GM23338 (cell line): ENCODE results near the gene CCDC40. TPM values are rescaled to one million over a fixed set of nuclear protein-coding genes. Genes with fewer than 3 reads are reported as not detected.

Source experiments
- ATAC-seq: fragments of 200-7000 bp; cut with Tn5 transposase; 3 replicates; pipeline ENCODE4 v1.9.1; 2020
- DNase-seq: peaks from one replicate; pipeline ENCODE4 v3.0.0-alpha.2; 2015; ENCODE audit warnings: low spot score
- H2AFZ ChIP-seq: fragments of 200-600 bp; sonication (generic); 2 replicates; pipeline ENCODE4 v1.8.0; 2016; ENCODE audit warnings: antibody characterized with exemption, mild to moderate bottlenecking, moderate library complexity
- H3F3A ChIP-seq: fragments of 200-600 bp; sonication (generic); replicated peaks from 2 replicates; pipeline ENCODE4 v1.8.0; 2017; ENCODE audit warnings: antibody characterized with exemption, mixed run types, low read depth
- H3K27ac ChIP-seq: fragments of 200-600 bp; sonication (generic); 2 replicates; pipeline ENCODE4 v1.6.1; 2016; ENCODE audit warnings: low read depth
- H3K27me3 ChIP-seq: fragments of 200-600 bp; sonication (generic); 2 replicates; pipeline ENCODE4 v1.8.0; 2016; ENCODE audit warnings: mild to moderate bottlenecking, mixed run types, moderate library complexity; ENCODE audit not compliant: insufficient read depth
- H3K36me3 ChIP-seq: fragments of 200-600 bp; sonication (generic); 2 replicates; pipeline ENCODE4 v1.8.0; 2016; ENCODE audit warnings: mild to moderate bottlenecking; ENCODE audit not compliant: insufficient read depth
- H3K4me1 ChIP-seq: fragments of 200-600 bp; sonication (generic); 2 replicates; pipeline ENCODE4 v1.8.0; 2016; ENCODE audit warnings: mild to moderate bottlenecking, moderate library complexity; ENCODE audit not compliant: insufficient read depth
- H3K4me2 ChIP-seq: fragments of 200-600 bp; sonication (generic); 2 replicates; pipeline ENCODE4 v1.7.1; 2017; ENCODE audit warnings: mixed run types
- H3K4me3 ChIP-seq: fragments of 200-600 bp; sonication (generic); 2 replicates; pipeline ENCODE4 v1.6.1; 2016; ENCODE audit warnings: mixed run types
- H3K79me2 ChIP-seq: fragments of 200-600 bp; sonication (generic); replicated peaks from 2 replicates; pipeline ENCODE4 v1.8.0; 2017; ENCODE audit warnings: mild to moderate bottlenecking; ENCODE audit not compliant: insufficient read depth
- H3K9me2 ChIP-seq: fragments of 200-600 bp; sonication (generic); 2 replicates; pipeline ENCODE4 v1.8.0; 2017; ENCODE audit not compliant: insufficient read depth
- H4K20me1 ChIP-seq: fragments of 200-600 bp; sonication (generic); replicated peaks from 2 replicates; pipeline ENCODE4 v1.8.0; 2017; ENCODE audit warnings: mild to moderate bottlenecking; ENCODE audit not compliant: insufficient read depth
- H3K27ac Mint-ChIP-seq: 2 replicates; pipeline ENCODE4 v1.8.0; 2020; ENCODE audit warnings: inconsistent platforms, mild to moderate bottlenecking, moderate library complexity, mixed read lengths
- H3K27me3 Mint-ChIP-seq: 3 replicates; pipeline ENCODE4 v1.8.0; 2022; ENCODE audit warnings: low read depth, mild to moderate bottlenecking, moderate library complexity, mixed read lengths, inconsistent platforms; ENCODE audit not compliant: insufficient read depth, poor library complexity
- H3K36me3 Mint-ChIP-seq: 3 replicates; pipeline ENCODE4 v1.8.0; 2021; ENCODE audit warnings: low read depth, mild to moderate bottlenecking, inconsistent platforms, moderate library complexity, mixed read lengths
- H3K4me1 Mint-ChIP-seq: 3 replicates; pipeline ENCODE4 v1.8.0; 2020; ENCODE audit warnings: mild to moderate bottlenecking, inconsistent platforms, mixed read lengths
- H3K4me3 Mint-ChIP-seq: 3 replicates; pipeline ENCODE4 v1.8.0; 2021; ENCODE audit warnings: moderate library complexity, mild to moderate bottlenecking, inconsistent platforms, mixed read lengths
- H3K9me3 Mint-ChIP-seq: 3 replicates; pipeline ENCODE4 v1.8.0; 2020; ENCODE audit warnings: moderate library complexity, mild to moderate bottlenecking, inconsistent platforms, mixed read lengths
- CREB1 ChIP-seq: fragments of 250-450 bp; sonication (Bioruptor Pico); IDR thresholded peaks from 2 replicates; pipeline ENCODE4 v1.5.0; 2020; ENCODE audit warnings: low read depth, mild to moderate bottlenecking, moderate library complexity
- CTCF ChIP-seq, 2 experiments: fragments of 200-600 bp in 1 of 2; sonication (generic) in 1 of 2; conservative IDR thresholded peaks; 2 replicates each; pipeline versions ENCODE4 v1.5.1 to v1.6.1; 2016 to 2017; ENCODE audit warnings: antibody characterized with exemption in 2 of 2, low read depth in 2 of 2, mild to moderate bottlenecking in 2 of 2, moderate library complexity in 1 of 2
- ETS1 ChIP-seq: IDR thresholded peaks from 2 replicates; pipeline ENCODE4 v1.6.1; 2016; ENCODE audit warnings: antibody characterized with exemption
- EZH2 ChIP-seq: fragments of 200-600 bp; sonication (generic); IDR thresholded peaks from one replicate; pipeline ENCODE4 v1.8.0; 2017; ENCODE audit warnings: antibody characterized with exemption, mild to moderate bottlenecking, low read depth; ENCODE audit not compliant: unreplicated experiment
- EZH2phosphoT487 ChIP-seq: fragments of 200-600 bp; sonication (generic); IDR thresholded peaks from one replicate; pipeline ENCODE4 v1.8.1; 2018; ENCODE audit warnings: antibody characterized with exemption; ENCODE audit not compliant: unreplicated experiment
- JUNB ChIP-seq: IDR thresholded peaks from one replicate; pipeline ENCODE4 v1.6.1; 2016; ENCODE audit warnings: antibody characterized with exemption; ENCODE audit not compliant: unreplicated experiment
- NANOG ChIP-seq: IDR thresholded peaks from 2 replicates; pipeline ENCODE4 v1.6.1; 2016; ENCODE audit warnings: antibody characterized with exemption, borderline replicate concordance
- REST ChIP-seq: IDR thresholded peaks from one replicate; pipeline ENCODE4 v1.6.1; 2018; ENCODE audit warnings: antibody characterized with exemption; ENCODE audit not compliant: unreplicated experiment
- ZNF114 ChIP-seq: fragments of 250-450 bp; sonication (Bioruptor Pico); IDR thresholded peaks from 2 replicates; pipeline ENCODE4 v1.5.0; 2020; ENCODE audit warnings: mild to moderate bottlenecking, moderate library complexity
- ZNF331 ChIP-seq: fragments of 250-450 bp; sonication (Bioruptor Pico); IDR thresholded peaks from 2 replicates; pipeline ENCODE4 v1.5.0; 2020; ENCODE audit warnings: low read depth, mild to moderate bottlenecking, moderate library complexity
- polyA plus RNA-seq: library from polyadenylated mRNA; unstranded; fragments of >200 nt; fragmentation: Nextera tagmentation; extraction: Ambion mirVana; gene quantifications from 2 replicates; pipeline ENCODE4 v1.2.1, GENCODE V29; 2016
- total RNA-seq: library from RNA; depleted of rRNA; stranded (reverse); fragments of >200 nt; shearing (Covaris generic); gene quantifications from 2 replicates; pipeline ENCODE4 v1.2.3, GENCODE V29; 2014

The CCDC40 gene
- total and polyA plus RNA-seq, 2 experiments from 2014 or later, result 7.6 to 8.1 TPM

GRCh38 chr17:80125656-80126448 is 89.4 kb downstream of the CCDC40 start (continued):
- TF ChIP-seq CTCF (conservative IDR thresholded peaks at IDR 0.05; ENCODE audit: low read depth in 2 of 2) (no peak), REST (no peak), EZH2 (no peak), JUNB (no peak), EZH2phosphoT487 (no peak)

- Histone ChIP-seq H3K4me1 (peaks cover 14% of the 10 kb centered on the region), H4K20me1 (no peaks in the 10 kb centered on the region; the same call in 1 of the 2 replicates), H3K4me3 (no peak overlapping the region), H3K27ac (no peak overlapping the region), H3K79me2 (no peaks in the 10 kb centered on the region), H2AFZ (no peak overlapping the region), H3F3A (peaks cover 10% of the 10 kb centered on the region; the same call in 1 of the 2 replicates), H3K36me3 (no peaks in the 10 kb centered on the region), H3K4me2 (no peak overlapping the region), H3K27me3 (no peaks in the 10 kb centered on the region), H3K9me2 (no peaks in the 10 kb centered on the region)
- Mint-ChIP-seq H3K27ac (no peak overlapping the region), H3K9me3 (no peaks in the 10 kb centered on the region), H3K27me3 (peaks cover 11% of the 10 kb centered on the region), H3K36me3 (no peaks in the 10 kb centered on the region), H3K4me1 (peaks cover 25% of the 10 kb centered on the region), H3K4me3 (no peak overlapping the region)
- no peak for ATAC-seq
- no peak for DNase-seq
- no peak for TF ChIP-seq ZNF331 (CRISPR knock-in tag)
Observed at GRCh38 chr17:80126449-80126715, 89.9 kb downstream of the CCDC40 start.

GRCh38 chr17:80129006-80129565 is 92.6 kb downstream of the CCDC40 start:
- peaks cover 4% of the 10 kb centered on the region for H3K36me3 ChIP-seq
- H3K4me3 ChIP-seq, result no peak overlapping the region
- DNase-seq (no peak), ATAC-seq (no peak)
- peaks cover 21% of the 10 kb centered on the region for H3K4me1 Mint-ChIP-seq
- H2AFZ ChIP-seq, result no peak overlapping the region
- H3K4me2 ChIP-seq, result no peak overlapping the region
- no peak overlapping the region for H3K27ac Mint-ChIP-seq
- no peaks in the 10 kb centered on the region for H3K79me2 ChIP-seq
- no peaks in the 10 kb centered on the region for H3K27me3 ChIP-seq
- 0 out of 2 replicates have a peak, but pooled peaks cover 8% of the 10 kb centered on the region for H3F3A ChIP-seq
- H3K9me3 Mint-ChIP-seq, result no peaks in the 10 kb centered on the region
- H3K4me3 Mint-ChIP-seq, result no peak overlapping the region
- H4K20me1 ChIP-seq, result peaks cover 2% of the 10 kb centered on the region; the same call in 1 of the 2 replicates
- no peak overlapping the region for H3K27ac ChIP-seq
- H3K4me1 ChIP-seq, result peaks cover 9% of the 10 kb centered on the region
- no peaks in the 10 kb centered on the region for H3K9me2 ChIP-seq
- peaks cover 17% of the 10 kb centered on the region for H3K36me3 Mint-ChIP-seq
- H3K27me3 Mint-ChIP-seq, result peaks cover 6% of the 10 kb centered on the region
- TF ChIP-seq NANOG (no peak), ETS1 (no peak), CREB1 (CRISPR knock-in tag) (no peak), EZH2phosphoT487 (no peak), EZH2 (no peak), ZNF114 (no peak), ZNF331 (CRISPR knock-in tag) (no peak)
